ENCODE results near the gene DNAJC5G.
"Not testable (repeated sequence)": the region's sequence is repeated elsewhere in the genome, so short reads cannot be mapped to it uniquely, and the experiment has no call there.

The DNAJC5G gene

DNA sequence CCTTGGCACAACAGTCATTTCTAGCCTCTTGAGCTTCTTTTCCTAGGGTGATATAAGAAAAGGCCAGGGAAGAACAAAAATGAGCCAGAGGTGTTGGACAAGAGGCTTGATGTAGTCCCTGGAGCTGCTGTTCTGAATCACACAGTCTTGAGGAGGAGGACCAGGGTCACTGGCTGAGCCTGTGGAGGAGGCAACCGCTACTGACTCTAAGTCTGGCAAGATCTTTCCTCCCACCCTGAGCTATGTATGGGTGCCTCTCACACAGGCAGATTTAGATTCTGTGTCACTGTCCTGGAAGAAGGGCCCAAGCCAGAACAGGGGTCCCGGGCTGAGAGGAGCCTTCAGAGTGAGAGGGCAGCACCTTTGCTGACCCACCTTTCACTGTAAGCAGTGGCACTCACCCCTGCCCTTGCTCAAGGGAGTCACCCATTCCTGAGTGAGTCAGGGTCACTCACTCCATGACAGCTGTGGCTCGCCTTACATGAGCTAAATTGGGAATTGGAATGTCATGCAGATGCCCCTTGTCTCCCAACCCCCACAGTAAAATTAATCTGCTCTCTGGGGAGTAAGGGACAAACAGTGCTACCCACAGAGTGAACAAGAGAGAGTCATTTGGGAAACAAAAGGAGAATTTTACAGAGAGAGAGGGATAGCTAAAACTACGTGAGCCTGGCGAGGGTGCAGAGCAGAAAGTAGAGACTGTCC is 6.8 kb downstream of the DNAJC5G start, which contains the start of gene TRIM54:
Gene TRIM54, plus strand, starts transcription at position 575 of the 705 bp plus-strand sequence. CDS start 303 bp downstream, outside the sequence.
- DNase-seq, result no peak

DNA sequence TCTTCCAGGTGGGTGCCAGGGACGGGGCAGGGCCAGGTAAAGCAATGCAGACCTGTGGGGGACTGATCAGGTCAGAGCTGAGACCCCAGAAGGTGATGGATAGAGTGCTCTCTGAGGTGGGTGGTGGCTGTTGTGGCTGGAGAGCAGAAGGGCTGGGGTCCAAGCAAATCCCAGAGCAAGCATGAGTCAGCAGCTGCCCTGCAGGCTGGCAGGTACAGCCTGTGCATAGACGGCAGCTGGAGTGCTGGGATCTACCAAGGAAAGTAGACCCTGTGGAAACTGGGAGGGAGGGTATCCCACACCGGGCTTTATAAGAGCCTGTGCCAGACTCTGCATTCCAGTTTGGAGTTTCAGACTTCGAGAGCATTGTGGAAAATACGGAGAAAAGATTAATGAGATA is 7.7 kb downstream of the DNAJC5G start:
- DNase-seq, result no peak

DNA sequence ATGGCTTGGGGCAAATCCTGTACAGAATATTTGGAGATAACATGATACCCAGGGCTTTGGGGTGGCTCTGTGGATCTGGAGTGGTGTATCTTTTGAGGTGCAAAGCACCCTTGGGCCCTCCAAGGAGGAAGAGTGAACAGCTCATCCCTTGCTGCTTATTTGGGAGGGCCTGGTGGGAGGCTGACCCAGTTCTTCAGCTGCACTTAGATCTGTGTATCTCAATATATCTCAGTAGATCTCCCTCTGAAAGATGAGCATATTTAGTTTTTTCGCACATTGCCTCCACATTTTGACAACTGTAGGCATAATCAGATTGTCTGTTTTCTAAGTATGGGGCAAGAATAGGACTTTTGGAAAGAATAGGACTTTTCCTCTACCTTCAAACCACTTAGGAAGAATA is 9.8 kb downstream of the DNAJC5G start:
- no peak for DNase-seq

DNA sequence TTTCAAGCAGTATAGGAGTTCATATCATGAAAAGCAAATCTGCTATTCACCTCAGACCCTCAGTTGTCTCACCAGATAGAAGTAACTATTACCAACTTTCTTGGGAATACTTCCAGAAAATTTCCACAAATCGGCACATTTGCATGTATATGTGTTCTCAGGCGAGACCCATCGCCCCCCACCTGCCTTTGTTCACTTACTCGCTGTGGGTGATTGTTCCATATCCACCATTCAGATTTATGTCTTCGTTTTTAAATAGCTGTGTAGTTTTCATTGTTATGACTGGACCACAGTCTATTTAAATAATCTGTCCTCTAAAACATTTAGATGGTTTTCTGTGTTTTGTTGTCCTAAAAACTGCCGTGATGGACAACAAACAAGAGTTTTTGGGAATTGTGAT is 10.2 kb downstream of the DNAJC5G start:
- DNase-seq, result no peak

DNA sequence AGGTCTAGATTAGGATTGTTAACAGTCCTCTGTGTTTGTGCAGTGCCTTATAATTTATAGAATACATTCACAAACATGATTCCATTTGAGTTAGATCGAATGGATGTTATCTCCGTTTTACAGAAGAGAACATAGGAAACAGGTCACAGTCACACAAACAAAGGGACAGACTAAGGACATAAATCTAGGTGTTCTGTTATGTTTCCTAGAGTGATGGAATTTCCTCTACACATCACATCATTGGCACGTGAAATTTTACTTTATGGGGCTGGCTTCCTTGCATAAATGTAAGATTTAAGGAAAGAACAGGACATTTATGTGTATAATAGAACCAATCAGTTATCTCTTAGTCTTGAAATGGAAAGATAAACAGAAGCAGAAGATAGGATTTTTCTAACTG is 13.4 kb downstream of the DNAJC5G start:
- DNase-seq, result no peak

DNA sequence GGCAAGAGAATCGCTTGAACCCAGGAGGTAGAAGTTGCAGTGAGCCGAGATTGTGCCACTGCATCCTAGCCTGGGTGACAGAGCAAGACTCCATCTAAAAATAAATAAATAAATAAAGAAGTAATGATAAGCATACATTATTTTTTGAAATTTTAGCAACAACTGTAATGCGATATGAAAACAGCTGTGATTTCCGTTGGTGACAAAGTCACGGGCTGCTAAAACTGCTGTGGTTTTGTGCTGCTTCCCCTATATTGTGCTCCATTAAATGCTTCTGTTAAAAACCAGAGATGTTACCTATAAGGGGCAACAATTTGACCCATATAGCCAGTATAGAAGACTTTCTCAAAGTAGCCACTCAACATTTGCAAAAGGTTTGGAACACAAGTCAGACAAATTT is 15.3 kb downstream of the DNAJC5G start:
- DNase-seq, result no peak

DNA sequence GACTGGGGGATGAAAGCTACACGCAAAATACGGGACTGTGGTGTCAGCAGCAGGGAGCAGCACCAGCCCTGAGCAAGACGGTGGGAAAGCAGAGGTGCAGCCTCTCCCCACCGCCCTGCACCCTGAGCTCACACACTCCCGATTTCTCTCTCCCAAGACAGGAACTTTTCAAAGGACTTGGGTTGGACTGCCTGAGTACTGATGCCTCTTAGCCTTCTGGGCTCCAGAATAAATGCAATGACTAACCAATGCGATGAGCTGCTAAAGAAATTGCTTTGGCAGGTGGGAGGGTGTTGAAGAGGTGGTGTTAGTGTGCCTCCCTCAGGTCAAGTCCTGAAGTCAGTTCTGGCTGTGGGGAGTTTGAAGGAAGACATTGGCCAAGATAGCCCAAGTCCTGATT is 16.6 kb downstream of the DNAJC5G start:
- DNase-seq, result no peak

DNA sequence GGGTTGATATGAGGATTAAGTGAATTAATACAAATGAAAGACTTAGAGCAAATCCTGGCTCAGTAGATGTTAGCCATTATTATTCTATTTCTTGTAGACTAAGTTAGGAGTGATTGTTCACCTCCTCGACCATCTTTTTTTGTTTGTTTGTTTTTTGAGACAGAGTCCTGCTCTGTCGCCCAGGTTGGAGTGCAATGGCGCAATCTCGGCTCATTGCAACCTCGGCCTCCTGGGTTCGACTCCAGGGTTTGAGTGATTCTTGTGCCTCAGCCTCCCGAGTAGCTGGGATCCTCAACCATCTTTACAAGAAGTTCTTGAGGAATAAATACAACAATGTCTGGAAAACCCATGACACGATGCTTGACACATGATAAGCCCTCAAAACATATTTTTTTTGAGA is 19.7 kb downstream of the DNAJC5G start:
- DNase-seq, result no peak

DNA sequence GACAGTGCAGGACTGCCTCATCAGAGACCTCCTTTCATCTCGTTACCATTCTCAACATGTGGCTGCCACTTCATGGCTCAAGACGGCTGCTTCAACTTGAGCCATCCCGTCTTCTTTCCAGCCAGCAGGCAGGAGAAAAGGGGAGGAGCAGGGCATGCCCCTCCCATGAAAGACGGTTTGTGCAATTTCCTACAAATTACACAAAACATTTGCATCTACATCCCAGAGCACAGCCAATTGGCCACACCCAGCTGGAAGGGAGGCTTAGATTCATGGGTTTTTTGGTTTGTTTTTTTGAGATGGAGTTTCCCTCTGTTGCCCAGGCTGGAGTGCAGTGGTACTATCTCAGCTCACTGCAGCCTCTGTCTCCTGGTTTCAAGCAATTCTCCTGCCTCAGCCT is 21.2 kb downstream of the DNAJC5G start:
- DNase-seq, result no peak

DNA sequence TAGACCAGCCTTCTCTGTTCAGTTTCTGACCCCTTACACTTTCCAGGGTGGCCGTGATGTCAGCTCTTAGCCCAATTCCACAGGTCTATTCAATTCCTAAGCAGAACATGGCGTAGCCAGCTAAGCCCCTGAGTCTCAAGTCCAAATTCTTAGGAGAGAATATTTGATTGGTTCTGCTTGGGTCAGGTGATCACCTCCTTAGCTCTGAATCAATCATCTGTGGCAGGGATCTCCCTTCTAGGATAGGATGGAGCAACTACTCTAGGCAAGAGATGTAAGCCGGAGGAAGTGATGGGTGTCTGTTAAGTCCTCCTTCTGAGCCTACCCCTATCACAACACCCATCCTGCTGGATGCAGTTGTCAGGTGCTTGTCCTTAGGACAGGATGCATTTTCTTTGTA is 22.0 kb downstream of the DNAJC5G start:
- no peak for DNase-seq

DNA sequence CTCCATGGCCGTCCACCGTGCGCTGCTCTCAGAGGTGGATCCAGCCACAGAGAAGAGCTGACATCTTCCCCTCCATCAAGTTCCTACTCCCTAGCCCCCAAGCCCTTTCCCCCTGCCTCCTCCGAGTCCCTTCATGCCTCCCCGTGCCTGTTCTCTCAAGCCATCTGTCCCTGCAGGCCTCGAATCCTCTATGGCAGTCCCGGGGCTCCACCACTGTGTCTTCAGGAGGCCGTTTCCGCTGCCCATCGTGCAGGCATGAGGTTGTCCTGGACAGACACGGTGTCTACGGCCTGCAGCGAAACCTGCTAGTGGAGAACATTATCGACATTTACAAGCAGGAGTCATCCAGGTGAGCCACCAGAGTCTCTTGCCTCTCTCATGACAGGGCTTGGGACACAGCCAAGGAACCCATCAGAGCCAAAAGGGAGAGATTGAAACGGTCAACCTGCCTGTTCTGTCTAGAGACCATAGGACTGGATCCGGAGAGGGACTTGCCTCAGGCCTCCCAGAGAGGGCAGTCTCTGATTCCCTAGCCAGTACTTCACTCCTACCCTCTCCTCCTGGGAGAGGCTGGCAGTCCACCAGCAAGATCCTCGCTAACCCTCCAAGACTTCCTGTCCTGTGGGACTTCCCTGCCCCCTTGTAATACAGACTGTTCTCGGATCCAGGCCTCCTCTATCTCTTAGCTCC is 23.3 kb downstream of the DNAJC5G start:
- DNase-seq, result no peak

DNA sequence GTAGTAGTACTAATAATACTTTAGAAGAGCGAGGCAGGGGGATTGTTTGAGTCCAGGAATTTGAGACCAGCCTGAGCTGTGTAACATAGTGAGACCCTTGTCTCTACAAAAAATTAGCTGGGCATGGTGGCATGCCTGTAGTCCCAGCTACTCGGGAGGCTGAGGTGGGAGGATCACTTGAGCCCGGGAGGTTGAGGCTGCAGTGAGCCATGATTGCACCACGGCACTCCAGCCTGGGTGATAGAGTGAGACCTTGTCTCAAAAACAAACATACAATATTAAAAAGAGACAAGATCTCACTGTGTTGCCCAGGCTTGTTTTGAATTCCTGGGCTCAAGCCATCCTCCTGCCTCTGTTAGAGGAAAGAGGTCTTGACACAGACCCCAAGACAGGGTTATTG is 25.4 kb downstream of the DNAJC5G start:
- DNase-seq, result not testable (repeated sequence)

DNA sequence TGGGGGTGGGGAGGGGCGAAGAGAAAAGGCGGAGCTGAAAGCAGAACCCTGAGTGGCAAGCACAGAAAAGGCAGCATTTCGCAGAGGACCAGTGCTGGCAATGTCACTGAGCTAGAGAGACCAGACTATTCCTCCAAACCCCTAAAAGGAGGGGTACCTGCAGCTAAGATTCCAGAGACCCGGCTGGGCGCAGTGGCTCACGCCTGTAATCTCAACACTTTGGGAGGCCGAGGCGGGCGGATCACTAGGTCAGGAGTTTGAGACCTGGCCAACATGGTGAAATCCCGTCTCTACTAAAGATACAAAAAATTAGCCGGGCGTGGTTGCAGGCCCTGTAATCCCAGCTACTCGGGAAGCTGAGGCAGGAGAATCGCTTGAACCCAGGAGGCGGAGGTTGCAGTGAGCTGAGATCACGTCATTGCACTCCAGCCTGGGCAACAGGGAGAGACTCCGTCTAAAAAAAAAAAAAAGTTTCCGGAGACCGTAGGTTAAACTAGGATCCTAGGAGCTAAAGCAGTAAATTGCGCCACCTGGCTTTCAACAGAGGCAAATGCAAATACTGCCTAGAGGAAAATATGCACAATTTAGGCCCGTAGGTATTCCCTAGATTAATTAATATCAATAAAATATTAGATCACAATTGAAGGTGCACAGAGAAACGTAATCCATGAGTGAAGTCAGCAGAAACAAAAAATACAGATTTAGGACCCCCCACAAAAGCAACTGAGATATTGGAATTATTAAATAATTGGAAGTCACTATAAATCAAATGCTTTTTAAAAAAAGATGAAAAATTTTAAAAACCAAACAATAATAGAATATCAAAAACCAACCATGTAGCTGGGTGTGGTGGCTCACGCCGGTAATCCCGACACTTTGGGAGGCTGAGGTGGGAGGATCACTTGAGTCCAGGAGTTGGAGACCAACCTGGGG is 28.1 kb downstream of the DNAJC5G start:
- DNase-seq, result peak; percentile 31 to 46

DNA sequence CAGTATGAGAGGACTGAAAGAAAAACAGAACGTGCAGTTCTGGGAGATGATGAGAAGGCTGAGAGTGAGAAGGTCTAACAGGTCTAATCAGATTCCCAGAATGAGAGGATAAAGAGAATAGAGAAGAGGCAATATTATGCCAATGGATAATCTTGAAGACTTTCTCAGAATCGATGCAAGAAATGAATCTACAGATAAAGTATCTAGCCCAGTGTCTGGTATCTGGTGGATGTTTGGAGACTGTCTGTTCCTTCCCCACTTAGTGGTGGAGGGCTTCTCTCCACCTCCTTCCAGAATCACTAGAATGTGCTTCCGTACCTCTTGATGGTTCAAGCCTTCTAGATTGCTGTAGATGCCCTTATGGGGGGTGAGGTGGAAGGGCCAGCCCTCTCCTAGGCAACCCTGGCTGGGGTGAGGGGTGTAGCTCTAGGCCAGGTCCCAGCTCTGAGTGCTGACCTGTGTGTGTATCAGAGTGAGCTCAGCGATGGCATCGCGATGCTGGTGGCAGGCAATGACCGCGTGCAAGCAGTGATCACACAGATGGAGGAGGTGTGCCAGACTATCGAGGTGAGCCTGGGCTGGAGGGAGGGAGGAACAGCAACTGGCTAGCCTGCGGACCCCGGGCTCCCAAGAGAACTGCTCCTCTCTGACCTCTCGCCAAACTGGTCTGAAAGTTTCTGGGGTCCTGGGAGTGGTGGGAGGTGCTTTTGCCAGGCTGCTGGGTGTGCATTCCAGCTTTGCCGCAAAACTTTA is 29.4 kb downstream of the DNAJC5G start:
- no peak for DNase-seq

DNA sequence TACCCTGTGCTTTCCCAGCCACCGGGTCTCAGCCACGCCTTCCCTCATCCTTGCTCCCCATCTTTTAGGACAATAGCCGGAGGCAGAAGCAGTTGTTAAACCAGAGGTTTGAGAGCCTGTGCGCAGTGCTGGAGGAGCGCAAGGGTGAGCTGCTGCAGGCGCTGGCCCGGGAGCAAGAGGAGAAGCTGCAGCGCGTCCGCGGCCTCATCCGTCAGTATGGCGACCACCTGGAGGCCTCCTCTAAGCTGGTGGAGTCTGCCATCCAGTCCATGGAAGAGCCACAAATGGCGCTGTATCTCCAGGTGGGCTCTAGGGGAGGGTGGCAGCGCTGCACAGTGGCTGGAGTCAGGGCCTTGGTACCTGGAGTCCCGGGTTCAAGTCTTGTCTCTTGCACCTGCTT is 30.3 kb downstream of the DNAJC5G start:
- no peak for DNase-seq

DNA sequence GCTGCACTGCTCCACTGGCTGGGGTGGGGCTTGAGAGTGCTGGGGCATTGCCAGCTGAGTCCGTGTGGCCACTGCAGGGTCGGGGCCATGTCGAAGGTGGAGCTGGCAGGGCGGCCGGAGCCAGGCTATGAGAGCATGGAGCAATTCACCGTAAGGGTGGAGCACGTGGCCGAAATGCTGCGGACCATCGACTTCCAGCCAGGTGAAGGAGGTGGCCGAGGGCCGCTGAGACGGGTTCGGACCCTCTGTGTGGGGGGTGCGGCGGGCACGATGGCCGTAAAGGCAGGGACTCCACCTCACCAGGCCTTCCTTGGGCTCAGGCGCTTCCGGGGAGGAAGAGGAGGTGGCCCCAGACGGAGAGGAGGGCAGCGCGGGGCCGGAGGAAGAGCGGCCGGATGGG is 30.9 kb downstream of the DNAJC5G start:
- no peak for DNase-seq

DNA sequence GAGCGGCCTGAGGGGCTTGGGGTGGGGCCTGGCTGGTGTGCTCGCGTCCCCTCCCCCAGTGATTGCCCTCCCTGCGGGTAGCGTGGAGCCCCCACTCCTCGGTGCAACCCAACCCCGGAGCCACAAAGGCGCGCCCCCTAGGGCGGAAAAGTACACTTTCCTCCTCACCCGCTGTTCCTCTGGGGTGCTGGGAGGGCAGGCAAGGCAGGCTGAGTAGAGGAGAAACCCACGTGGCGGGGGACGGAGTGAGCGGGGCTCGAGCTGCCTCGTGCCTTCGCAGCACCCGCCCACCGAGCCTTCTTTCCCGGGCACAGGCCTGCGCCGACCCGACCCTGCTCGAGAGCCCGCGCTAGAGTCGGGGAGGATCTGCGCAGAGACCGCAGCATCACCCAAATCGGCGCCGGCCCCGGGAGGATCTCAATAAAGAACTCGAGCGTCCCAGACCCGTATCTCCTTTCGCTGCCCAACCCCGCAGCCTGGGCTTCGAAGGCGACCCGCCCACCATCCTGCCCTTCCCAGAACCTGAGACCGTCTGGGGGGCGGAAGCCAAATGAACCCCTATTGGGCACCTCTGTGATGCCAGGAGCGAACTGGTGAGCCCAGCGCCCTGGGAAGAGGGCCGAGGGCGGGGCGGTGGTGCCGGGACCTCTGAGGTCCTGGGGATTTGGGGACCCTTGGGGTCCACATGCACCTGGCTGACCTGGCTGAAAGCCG is 31.5 kb downstream of the DNAJC5G start:
- peak; percentile 46 to 49 for DNase-seq

DNA sequence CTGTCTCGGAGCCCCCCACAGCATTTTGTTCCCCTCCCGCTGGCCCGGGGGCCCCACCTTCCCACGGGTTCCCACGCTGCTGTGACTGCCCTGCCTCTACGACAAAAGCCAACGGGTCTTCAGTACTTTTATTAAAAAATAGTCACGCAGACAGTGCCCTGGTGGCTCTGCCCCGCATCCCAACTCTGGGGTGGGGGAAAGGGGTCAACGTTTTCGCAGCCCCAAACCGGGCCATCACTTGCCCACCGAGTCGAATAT is 32.0 kb downstream of the DNAJC5G start:
- no peak for DNase-seq

DNA sequence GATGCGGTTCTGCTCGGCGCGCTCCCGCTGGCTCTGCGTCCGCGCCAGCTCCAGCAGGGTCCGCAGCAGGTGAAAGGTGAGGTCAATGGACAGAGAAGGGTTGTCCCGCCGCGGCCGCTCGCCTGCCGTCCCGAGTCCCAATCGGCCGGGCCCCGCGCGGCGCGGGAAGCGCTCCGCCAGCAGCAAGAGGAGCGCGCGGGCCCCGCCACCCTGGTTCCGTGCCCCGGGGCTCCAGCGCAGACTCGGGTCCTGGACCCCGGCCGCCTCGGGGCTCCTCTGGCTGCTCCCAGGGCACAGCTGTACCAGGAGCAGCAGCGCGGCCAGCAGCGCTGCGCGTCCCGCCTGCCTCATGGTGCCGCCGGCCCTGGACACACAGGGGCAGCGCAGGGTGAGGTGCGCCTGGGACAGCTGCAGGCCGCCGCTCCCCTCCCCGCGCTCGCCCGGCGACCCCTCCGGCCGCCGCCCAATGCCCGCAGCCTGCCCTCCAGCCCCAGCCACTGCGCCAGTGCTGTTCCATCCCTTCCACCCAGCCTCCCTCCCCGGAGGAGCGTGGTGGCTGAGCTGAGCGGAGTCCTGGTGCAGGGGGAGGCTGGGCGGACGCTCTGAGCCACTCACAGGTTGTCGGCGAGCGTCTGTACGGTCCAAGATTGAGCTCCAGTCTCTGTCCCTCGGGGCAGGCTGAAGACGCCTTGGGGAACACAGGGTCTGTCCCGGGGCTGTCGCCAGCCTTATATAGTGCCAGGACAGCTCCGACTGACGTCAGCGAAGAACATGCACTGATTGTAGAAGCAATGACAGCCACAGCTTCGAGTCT is 32.5 kb downstream of the DNAJC5G start:
- no peak for DNase-seq

DNA sequence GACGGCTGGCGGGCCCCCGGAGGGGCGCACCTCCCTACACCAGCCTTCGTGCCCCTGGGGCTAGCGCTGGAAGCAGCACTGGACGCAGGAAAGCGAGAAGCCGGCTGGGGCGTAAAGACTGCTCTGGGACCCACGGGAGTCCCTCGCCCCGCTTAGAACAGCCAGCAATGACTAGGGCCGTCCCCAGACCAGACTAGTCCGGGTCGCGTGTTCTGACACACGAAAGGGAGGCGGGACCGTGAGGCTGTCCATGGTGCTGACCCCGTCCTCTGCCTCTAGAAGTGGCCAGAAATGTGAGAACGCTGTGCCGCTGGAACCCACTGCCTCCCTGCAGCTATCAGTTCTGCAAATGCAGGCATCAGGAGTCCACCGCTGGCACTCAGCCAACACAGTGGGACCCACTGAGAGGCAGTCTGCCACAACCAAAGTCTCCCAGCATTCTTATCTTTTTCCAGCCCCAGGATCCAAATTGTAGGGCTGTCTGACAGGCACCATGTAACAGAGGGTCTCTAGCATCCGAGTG is 33.2 kb downstream of the DNAJC5G start, which contains the start of gene UCN:
Gene UCN, minus strand, starts transcription at position 87 of the 523 bp plus-strand sequence. CDS start 550 bp downstream, outside the sequence.
- no peak for DNase-seq

DNA sequence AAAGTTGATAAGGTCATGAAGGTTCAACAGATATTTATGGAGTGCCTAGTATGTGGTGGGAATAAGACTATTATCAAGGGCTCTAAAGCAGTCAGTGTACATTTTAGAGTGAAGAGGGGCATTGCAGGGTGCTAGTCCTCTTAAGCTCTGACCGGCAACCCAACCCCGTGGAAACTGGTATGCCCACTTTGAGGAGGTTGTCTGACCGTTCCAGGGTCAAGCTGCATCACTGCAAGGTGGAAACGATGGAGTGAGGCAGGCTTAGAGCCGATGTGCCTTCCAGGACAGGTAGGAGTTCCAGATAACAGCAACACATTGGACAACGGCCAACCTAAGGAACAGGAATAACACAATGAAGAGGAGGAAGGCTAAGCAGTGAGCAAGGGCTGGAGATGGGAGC is 34.4 kb downstream of the DNAJC5G start:
- no peak for DNase-seq
